Activated T-cell treated with anti-CD3 and anti-CD28 coated beads for 24 hours (primary cell): ENCODE results near the gene AGTPBP1.
"Not testable (repeated sequence)": the region's sequence is repeated elsewhere in the genome, so short reads cannot be mapped to it uniquely, and the experiment has no call there.

Experiments used
- DNase-seq: peaks from one replicate; pipeline ENCODE4 v3.0.0-alpha.2; 2020; ENCODE audit warnings: low read depth

AGTPBP1 gene

GRCh38 chr9:85631809-85632208 lies 109.9 kb downstream of the AGTPBP1 start:
- DNase-seq: no peak

GRCh38 chr9:85630676-85631075 lies 111.1 kb downstream of the AGTPBP1 start:
- no peak for DNase-seq

- no peak for DNase-seq
These were observed 124.5 kb downstream of the AGTPBP1 start for GRCh38 chr9:85617141-85617670.

- DNase-seq: no peak
These were observed 126.0 kb downstream of the AGTPBP1 start for GRCh38 chr9:85615792-85616191.

GRCh38 chr9:85610074-85610860 lies 131.5 kb downstream of the AGTPBP1 start:
- DNase-seq: peak; percentile 19

- no peak for DNase-seq
These were observed 135.8 kb downstream of the AGTPBP1 start for GRCh38 chr9:85605905-85606304.

GRCh38 chr9:85603936-85604335 lies 137.8 kb downstream of the AGTPBP1 start:
- no peak for DNase-seq

GRCh38 chr9:85602742-85603141 lies 139.0 kb downstream of the AGTPBP1 start:
- no peak for DNase-seq

- no peak for DNase-seq
These were observed 141.0 kb downstream of the AGTPBP1 start for GRCh38 chr9:85600675-85601263.

GRCh38 chr9:85599540-85600105 lies 142.1 kb downstream of the AGTPBP1 start:
- DNase-seq: no peak

GRCh38 chr9:85594316-85594715 lies 147.4 kb downstream of the AGTPBP1 start:
- DNase-seq: no peak

GRCh38 chr9:85586684-85587083 lies 155.1 kb downstream of the AGTPBP1 start:
- no peak for DNase-seq

- DNase-seq: no peak
These were observed 164.3 kb downstream of the AGTPBP1 start for GRCh38 chr9:85577353-85577952.

GRCh38 chr9:85575868-85576267 lies 165.9 kb downstream of the AGTPBP1 start:
- DNase-seq: no peak

GRCh38 chr9:85573546-85573945 lies 168.2 kb downstream of the AGTPBP1 start:
- DNase-seq: not testable (repeated sequence)

- not testable (repeated sequence) for DNase-seq
These were observed 168.8 kb downstream of the AGTPBP1 start for GRCh38 chr9:85572917-85573316.

- DNase-seq: no peak
These were observed 171.8 kb downstream of the AGTPBP1 start for GRCh38 chr9:85569988-85570387.

- no peak for DNase-seq
These were observed 182.2 kb downstream of the AGTPBP1 start for GRCh38 chr9:85559526-85559925.

GRCh38 chr9:85554349-85554748 lies 187.4 kb downstream of the AGTPBP1 start:
- no peak for DNase-seq

GRCh38 chr9:85553475-85553874 lies 188.3 kb downstream of the AGTPBP1 start:
- DNase-seq: no peak

- no peak for DNase-seq
These were observed 194.2 kb downstream of the AGTPBP1 start for GRCh38 chr9:85547599-85547998.

- no peak for DNase-seq
These were observed 198.6 kb downstream of the AGTPBP1 start for GRCh38 chr9:85543196-85543595.

GRCh38 chr9:85541876-85542275 lies 199.9 kb downstream of the AGTPBP1 start:
- DNase-seq: no peak
